Ammon's horn (tissue), 1 donor: ENCODE results near the gene SCML1.

ENCODE experiments used
- DNase-seq: peaks from one replicate; pipeline ENCODE4 v3.0.0-alpha.2; 2016; ENCODE audit warnings: low spot score

SCML1 gene

DNA sequence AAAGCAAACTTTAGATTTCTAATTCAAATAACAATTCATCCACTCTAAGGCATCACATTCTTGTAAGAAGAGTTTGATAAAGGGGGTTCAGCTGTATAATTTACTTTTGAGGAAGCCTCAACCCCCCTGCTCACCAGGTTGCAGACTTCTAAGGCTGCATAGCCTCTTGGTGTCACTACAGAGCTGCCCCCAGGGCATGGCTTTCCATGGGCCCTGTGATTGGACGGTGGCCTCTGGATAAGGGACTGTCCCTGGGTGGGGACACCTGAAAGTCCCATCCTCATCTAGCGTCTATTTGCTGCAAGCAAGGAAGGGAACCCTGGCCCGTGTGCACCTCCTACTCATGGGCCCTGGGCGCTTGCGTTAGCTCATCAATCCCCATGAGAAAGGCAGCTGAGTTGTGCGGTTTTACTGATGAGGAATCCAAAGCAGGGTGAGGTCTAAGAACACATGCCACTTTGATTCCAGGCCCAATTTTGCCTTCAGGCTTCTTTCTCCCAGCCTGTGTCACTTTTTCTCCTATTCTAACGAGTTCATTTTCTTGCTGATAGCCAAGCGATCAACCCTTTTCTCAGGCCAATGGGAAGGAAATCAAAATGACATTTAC lies 51.8 kb downstream of the SCML1 start:
- DNase-seq = no peak

DNA sequence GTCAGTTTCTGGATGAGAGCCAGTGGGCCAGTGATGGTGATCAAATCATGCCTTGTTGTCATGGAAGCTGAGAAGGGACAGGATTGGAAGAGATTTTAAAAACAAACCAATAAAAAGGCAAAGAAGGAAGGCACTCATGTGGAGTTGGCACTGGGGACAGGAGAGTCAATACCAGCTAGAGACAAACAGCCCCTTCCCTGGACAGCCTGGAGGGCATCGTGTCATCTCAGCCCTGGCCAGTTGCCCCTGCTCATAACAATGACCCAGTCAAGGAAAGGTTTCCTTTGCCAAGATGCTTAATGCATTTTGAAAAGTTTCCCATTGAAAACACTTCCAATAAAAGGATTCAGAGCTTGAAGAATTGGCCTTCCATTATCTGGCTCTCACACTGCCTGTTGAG lies 55.5 kb downstream of the SCML1 start:
- DNase-seq = peak; percentile 22

DNA sequence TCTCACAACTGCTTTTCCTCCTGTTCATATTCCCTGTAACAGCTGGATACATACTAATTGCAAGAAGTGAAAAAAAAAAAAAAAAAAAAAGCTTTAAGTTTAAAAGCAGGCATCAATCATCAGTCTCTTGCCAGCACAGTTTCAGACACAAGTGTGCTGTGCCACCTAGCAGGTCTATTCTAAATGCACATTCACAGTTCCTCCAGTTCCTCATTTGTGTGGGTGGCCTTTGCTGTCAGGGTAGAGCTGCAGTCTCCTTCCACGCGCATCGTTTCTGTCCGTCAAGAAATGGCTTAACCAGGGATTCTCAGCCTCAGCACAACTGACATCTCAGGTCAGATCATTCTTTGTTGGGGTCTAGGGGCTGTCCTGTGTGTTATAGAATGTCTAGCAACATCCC lies 61.6 kb downstream of the SCML1 start:
- no peak for DNase-seq

DNA sequence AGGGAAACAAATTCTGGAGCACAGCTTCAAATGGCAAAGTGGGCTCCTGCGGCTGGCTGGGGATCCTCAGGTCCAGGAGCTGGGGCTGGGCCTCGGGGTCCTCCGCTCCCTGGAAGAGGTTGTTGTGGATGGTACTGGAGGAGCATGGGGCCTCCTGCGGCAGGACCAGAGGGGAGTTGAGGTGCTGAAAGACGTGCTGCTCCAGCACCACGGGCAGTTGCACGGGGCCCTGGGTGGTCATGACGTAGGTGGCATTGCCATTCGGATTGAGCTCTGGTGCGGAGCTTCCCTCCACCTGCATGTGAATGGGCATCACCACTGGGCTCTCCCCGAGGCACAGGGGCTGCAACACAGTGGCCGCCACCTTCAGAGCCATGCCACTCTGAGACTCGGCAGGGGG lies 64.1 kb downstream of the SCML1 start:
- DNase-seq = no peak

DNA sequence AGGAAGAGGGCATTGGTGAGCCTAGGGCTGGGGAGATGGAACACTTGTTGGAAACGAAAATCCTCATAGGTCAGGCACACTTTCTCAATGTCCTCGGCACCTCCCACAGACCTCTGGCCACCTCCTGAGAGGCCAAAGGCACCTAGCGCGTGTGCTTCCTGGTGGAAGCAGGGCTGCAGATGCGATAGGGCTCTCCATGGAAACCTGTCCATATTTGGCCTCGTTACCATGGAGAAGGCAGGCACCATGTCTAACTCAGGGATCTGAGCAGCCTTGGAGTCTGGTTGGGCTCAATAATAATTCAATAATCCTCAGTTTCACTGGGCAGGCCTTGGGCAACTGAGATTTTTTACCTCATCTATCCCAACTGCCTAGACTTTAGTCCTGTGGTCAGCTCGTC lies 65.5 kb downstream of the SCML1 start:
- peak; percentile 8 for DNase-seq

DNA sequence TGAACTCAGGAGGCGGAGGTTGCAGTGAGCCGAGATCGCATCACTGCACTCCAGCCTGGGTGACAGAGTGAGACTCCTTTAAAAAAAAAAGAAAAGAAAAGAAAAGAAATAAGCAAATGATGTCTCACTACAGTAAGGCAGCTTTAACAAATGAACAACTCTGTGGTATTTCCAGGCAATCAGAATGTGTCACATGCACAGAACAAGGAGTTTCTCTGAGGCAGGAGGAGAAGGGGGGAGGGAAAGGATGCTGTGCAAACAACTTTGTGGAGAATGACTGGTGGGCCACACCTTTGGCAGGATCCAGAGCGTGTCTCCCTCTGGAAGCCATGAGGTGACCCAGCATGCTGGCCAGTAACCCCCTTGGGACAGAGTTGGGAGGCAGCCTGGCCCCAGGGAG lies 66.2 kb downstream of the SCML1 start:
- DNase-seq = no peak
